GM19467 (cell line): ENCODE data around the gene VPS11.
"Not testable (repeated sequence)": the region's sequence is repeated elsewhere in the genome, so short reads cannot be mapped to it uniquely, and the experiment has no call there.

Source experiments
- ATAC-seq: cut with Tn5 transposase; IDR thresholded peaks from one replicate; pipeline ENCODE4 v1.9.1; 2021; ENCODE audit warnings: mild to moderate bottlenecking, moderate library complexity; ENCODE audit not compliant: unreplicated experiment

The VPS11 gene

GRCh38 chr11:119067371-119068222, at the start of gene VPS11:
TSS of gene VPS11 (plus strand) at chr11:119067818. CDS start at chr11:119067824, 6 bp downstream.
- peak; percentile 85 for ATAC-seq

DNA sequence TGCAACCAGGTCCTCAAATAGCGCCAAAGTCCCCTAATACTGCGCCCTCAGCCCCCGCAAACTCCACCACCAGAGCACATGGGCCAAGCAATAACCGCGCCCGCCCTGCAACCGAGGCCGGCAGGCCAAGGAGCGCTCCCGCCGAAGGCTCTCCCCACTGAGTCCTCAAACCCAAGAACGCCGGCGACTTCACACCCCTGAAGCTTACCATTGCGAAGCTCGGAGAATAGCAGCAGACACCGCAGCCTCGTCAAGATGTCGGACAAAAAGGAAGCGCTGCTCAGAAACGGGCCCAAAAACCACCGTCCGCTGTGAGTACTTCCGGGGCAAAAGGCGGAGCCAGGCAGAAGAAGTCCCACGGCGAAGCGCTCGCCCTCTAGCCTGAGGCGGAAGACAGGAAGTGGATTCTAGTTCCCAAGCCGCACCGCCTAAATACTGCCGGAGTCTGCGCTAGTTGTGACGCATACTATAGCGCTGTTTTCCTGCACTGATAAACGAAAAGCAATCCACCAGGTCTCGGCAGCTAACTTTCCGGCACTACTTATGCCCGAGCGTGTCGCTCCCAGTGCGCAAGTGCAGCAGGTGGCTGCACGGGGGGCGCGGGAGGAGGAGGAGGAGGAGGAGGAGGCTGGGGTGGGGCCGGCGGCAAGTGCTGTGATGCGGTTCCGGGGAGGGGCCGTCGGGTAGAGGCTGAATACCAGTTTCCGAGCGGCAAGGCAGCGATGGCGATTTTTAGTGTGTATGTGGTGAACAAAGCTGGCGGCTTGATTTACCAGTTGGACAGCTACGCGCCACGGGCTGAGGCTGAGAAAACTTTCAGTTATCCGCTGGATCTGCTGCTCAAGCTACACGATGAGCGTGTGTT, 49.3 kb upstream of the VPS11 start, which contains the start of the genes RPS25 and TRAPPC4:
Gene RPS25, minus strand, starts transcription at position 270 of the 865 bp plus-strand sequence. Its CDS starts 59 bp downstream, at position 211.
Gene TRAPPC4, plus strand, starts transcription at position 693 of the 865 bp plus-strand sequence. Its CDS starts 30 bp downstream, at position 723.
- ATAC-seq, result peak; percentile 79

DNA sequence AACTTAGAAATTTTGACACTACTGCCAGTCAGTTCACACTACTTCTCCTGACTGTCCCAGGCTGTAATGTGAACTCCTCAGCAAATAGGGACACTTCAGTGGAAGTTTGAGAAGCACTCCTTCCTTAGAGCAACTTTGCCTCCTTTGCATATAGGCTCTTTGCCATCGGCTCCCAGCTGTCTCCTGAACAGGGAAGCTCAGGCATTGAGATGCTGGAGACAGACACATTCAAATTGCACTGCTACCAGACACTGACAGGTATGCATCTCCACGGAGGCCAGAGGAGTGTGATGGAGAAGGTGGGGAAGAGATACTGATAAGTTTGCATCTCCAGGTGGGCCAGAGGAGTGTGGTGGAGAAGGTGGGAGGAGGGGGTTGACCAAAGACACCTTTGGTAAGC, 47.6 kb upstream of the VPS11 start:
- no peak for ATAC-seq

GRCh38 chr11:119021631-119022030, 46.0 kb upstream of the VPS11 start:
- ATAC-seq, result no peak

DNA sequence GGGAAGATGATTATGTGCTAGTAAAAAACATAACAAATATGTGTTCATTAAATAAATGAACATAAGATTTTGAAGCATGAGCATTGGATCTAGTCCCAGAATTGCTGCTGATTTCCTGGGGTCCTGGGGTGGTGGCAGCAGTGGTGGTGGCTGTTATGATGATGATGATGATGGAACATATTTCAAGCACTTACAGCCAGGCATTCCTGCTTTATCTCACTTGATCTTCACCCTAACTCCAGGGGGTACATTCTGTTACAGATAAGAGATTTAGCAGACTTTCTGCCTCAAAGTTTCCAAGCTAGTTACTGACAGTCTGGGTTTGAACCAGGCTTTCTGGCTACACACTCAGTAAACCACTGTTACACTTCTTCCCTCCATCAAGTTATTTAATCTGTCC, 43.9 kb upstream of the VPS11 start:
- ATAC-seq, result no peak

- ATAC-seq, result no peak
These were observed 43.1 kb upstream of the VPS11 start for GRCh38 chr11:119024430-119025098.

- ATAC-seq, result no peak
These were observed 42.5 kb upstream of the VPS11 start for GRCh38 chr11:119025099-119025473.

DNA sequence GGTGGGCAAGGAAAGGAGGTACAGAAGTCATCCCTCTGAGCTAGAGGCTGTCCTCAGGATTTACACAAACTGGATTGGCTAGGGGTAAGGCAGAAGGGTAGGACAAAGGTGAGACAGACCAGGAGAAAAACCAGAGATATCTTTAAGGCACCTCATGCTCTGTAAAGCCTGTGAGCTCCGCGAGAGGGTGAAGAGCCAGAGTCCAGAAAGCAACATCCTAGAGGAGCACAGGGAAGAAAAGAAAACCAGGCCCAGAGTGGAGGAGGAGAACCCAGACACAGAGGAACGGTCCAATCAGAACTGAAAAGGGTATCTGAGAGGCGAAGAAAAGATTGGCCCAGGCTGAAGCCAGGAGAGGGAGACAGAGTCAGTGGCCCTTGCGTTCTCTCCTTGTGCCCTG, 42.1 kb upstream of the VPS11 start:
- no peak for ATAC-seq

- no peak for ATAC-seq
These were observed 41.4 kb upstream of the VPS11 start for GRCh38 chr11:119025978-119026766.

DNA sequence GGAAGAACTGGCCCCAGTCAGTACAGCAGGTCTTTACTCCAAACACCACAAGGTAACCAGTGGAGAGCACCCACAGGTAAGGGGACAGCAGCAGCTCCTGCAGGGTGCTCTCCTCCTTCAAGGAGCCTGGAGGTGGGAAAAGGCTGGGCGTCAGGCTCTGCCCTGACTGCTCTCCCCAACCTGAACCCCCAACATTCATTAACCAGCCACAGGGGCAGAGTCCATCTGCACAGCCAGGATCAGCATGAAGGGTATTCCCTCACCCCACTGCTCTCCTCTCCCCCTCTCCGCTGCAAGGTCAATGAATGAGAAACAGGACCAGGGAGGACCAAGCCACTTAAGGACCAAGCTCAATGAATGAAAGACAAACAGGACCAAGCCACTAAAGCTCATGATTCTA, 40.6 kb upstream of the VPS11 start:
- ATAC-seq, result no peak

DNA sequence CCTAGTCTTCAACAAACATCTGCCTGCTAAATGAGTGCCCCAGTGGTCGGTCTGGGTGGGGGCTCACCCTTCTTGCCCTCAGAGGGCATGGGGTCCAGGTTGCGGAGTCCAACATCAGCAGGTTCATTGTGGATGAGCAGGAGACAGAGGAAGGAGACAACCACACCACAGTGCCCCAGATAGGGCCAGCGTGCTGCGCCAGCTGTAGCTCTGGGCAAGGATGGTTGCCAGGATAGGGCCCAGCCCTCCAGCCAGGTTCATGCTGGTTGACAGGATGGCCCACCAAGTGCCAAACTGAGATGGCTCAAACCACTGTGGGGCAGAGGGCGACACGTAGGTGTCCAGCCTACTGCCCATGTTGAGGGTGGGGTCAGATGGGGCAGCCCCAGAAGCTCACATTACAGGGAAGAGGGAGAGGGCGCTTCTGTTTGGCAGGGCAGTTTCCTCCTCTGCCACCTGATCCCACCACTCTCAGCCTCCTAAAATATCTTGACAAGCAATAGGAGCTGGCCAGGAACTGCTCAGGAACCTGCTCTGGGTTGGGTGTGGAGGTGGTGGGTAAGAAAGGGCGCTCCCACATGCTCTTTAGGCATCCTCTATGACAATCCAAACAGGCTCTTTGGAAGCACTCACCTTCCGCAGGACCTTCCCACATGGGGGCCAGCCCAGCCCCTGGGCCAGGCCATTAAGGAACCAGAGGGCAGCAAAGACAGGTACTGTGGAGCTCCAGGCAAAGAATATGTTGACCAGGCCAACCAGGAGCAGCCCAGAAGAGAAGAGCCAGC, 39.9 kb upstream of the VPS11 start:
- ATAC-seq, result no peak

GRCh38 chr11:119028346-119029068, 39.1 kb upstream of the VPS11 start:
- no peak for ATAC-seq

DNA sequence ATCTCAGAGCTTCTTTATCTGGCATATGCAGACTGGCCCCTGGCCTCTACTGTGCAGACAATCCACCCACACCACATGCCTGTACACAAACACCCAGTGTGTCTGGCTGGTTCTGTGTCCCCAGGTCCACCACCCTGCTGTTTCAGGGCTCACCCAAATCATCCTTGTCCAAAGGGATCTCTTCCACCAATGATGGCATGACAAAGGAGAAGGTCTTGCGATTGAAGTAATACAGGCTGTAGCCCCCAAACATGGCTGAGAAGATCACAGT, 38.6 kb upstream of the VPS11 start:
- ATAC-seq, result no peak

DNA sequence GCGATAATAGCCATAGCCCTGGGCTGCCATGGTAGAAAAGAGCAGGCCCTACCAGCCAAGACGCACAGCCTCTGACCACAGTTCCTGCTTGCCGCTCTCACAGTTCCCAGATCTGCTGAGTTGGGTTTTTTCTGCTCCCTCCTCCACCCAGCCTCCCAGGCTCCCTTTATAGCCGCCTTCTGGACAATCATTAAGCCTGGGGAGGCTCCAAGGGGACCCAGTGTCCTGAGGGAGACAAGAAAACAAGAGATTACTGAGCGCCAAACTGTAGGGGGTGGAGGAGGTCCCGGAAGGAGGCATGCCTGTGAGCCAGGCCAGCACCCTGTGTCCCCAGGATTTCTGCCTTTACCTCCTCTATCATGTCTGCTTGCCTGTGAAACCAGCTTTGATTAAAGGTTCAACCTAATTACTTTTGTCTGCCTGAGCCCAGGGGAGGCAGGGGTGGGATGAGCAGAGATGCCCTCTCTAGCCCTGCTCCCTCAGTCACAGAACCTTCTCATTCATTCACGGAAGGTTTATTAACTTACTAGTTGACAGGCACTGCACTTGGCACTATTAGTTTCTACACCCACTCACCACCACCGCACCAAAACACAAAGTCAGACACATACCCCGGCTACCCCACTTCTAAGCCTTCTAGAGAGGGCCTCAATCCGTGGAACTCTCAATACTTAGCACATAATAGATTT, 38.1 kb upstream of the VPS11 start:
- no peak for ATAC-seq

- ATAC-seq, result peak; percentile 14
These were observed 37.6 kb upstream of the VPS11 start for GRCh38 chr11:119030029-119030328.

GRCh38 chr11:119030329-119031047, 37.1 kb upstream of the VPS11 start, which contains the start of gene SLC37A4:
TSS of gene SLC37A4 (minus strand) at chr11:119030877.
- ATAC-seq, result peak; percentile 87

- ATAC-seq, result no peak
These were observed 35.7 kb upstream of the VPS11 start for GRCh38 chr11:119031912-119032280.

- not testable (repeated sequence) for ATAC-seq
These were observed 34.2 kb upstream of the VPS11 start for GRCh38 chr11:119033421-119033820.
